GM23338 (cell line): ENCODE data around the gene VSIG10L.

Source experiments
- CREB1 ChIP-seq: fragments of 250-450 bp; sonication (Bioruptor Pico); IDR thresholded peaks from 2 replicates; pipeline ENCODE4 v1.5.0; 2020; ENCODE audit warnings: low read depth, mild to moderate bottlenecking, moderate library complexity
- CTCF ChIP-seq, 2 experiments: fragments of 200-600 bp in 1 of 2; sonication (generic) in 1 of 2; conservative IDR thresholded peaks; 2 replicates each; pipeline versions ENCODE4 v1.5.1 to v1.6.1; 2016 to 2017; ENCODE audit warnings: antibody characterized with exemption in 2 of 2, low read depth in 2 of 2, mild to moderate bottlenecking in 2 of 2, moderate library complexity in 1 of 2
- ETS1 ChIP-seq: IDR thresholded peaks from 2 replicates; pipeline ENCODE4 v1.6.1; 2016; ENCODE audit warnings: antibody characterized with exemption
- EZH2 ChIP-seq: fragments of 200-600 bp; sonication (generic); IDR thresholded peaks from one replicate; pipeline ENCODE4 v1.8.0; 2017; ENCODE audit warnings: antibody characterized with exemption, mild to moderate bottlenecking, low read depth; ENCODE audit not compliant: unreplicated experiment
- EZH2phosphoT487 ChIP-seq: fragments of 200-600 bp; sonication (generic); IDR thresholded peaks from one replicate; pipeline ENCODE4 v1.8.1; 2018; ENCODE audit warnings: antibody characterized with exemption; ENCODE audit not compliant: unreplicated experiment
- JUNB ChIP-seq: IDR thresholded peaks from one replicate; pipeline ENCODE4 v1.6.1; 2016; ENCODE audit warnings: antibody characterized with exemption; ENCODE audit not compliant: unreplicated experiment
- NANOG ChIP-seq: IDR thresholded peaks from 2 replicates; pipeline ENCODE4 v1.6.1; 2016; ENCODE audit warnings: antibody characterized with exemption, borderline replicate concordance
- POLR2AphosphoS5 ChIP-seq: IDR thresholded peaks from 2 replicates; pipeline ENCODE4 v1.6.1; 2016; ENCODE audit warnings: antibody characterized with exemption, low read depth
- REST ChIP-seq: IDR thresholded peaks from one replicate; pipeline ENCODE4 v1.6.1; 2018; ENCODE audit warnings: antibody characterized with exemption; ENCODE audit not compliant: unreplicated experiment
- STAT1 ChIP-seq: IDR thresholded peaks from one replicate; pipeline ENCODE4 v1.6.1; 2016; ENCODE audit warnings: antibody characterized with exemption; ENCODE audit not compliant: unreplicated experiment
- ZNF114 ChIP-seq: fragments of 250-450 bp; sonication (Bioruptor Pico); IDR thresholded peaks from 2 replicates; pipeline ENCODE4 v1.5.0; 2020; ENCODE audit warnings: mild to moderate bottlenecking, moderate library complexity
- ZNF462 ChIP-seq: fragments of 250-450 bp; sonication (Bioruptor Pico); IDR thresholded peaks from 2 replicates; pipeline ENCODE4 v1.5.0; 2020; ENCODE audit warnings: mild to moderate bottlenecking, moderate library complexity

- TF ChIP-seq CTCF (conservative IDR thresholded peaks at IDR 0.05; ENCODE audit: low read depth in 2 of 2) (peak in 1 of 2 experiments; percentile 36; a peak in 2 of 4 replicates), EZH2phosphoT487 (no peak), EZH2 (no peak), POLR2AphosphoS5 (peak; percentile 74), STAT1 (no peak), REST (peak; percentile 22), ZNF462 (CRISPR knock-in tag) (no peak), CREB1 (peak; percentile 41; the same call in 1 of the 2 replicates), NANOG (no peak), JUNB (no peak), ZNF114 (CRISPR knock-in tag) (no peak), ETS1 (peak; percentile 19; the same call in 1 of the 2 replicates)
These were observed 2.0 kb downstream of the VSIG10L start for GRCh38 chr19:51339687-51340656.
